SK-N-SH (cell line): ENCODE results near the gene VDR.

Experiments
- EP300 ChIP-seq, 2 experiments: IDR thresholded peaks; 2 replicates each; pipeline versions ENCODE4 v1.4.0 to v1.6.1; 2012; ENCODE audit warnings: borderline replicate concordance in 1 of 2, low read depth in 1 of 2, low read length in 1 of 2
- GATA2 ChIP-seq: sonication (generic); formaldehyde crosslinking; IDR thresholded peaks from 2 replicates; pipeline ENCODE4 v1.5.0; 2020; ENCODE audit warnings: mild to moderate bottlenecking, missing genetic modification reagents
- POLR2AphosphoS5 ChIP-seq: IDR thresholded peaks from 2 replicates; pipeline ENCODE4 v1.6.1; 2012; ENCODE audit warnings: low read depth, low read length
- RCOR1 ChIP-seq: fragments of 150-350 bp; IDR thresholded peaks from 2 replicates; pipeline ENCODE4 v1.6.1; 2017; ENCODE audit warnings: antibody characterized with exemption, low read length
- YY1 ChIP-seq: IDR thresholded peaks from 2 replicates; pipeline ENCODE4 v1.4.0; 2012; ENCODE audit warnings: low read depth, mild to moderate bottlenecking
- TF ChIP-seq, protein P1 (sequence below): IDR thresholded peaks from 2 replicates; pipeline ENCODE4 v1.6.1; 2012; ENCODE audit warnings: mild to moderate bottlenecking, low read depth, low read length, moderate library complexity
- TF ChIP-seq, protein P2 (sequence below): fragments of 200-600 bp; sonication (generic); IDR thresholded peaks from 2 replicates; pipeline ENCODE4 v1.6.1; 2017; ENCODE audit warnings: antibody characterized with exemption, mild to moderate bottlenecking, moderate library complexity
- TF ChIP-seq, protein P3 (sequence below): IDR thresholded peaks from 2 replicates; pipeline ENCODE4 v1.4.0; 2012; ENCODE audit warnings: low read depth
- TF ChIP-seq, protein P4 (sequence below): IDR thresholded peaks from 2 replicates; pipeline ENCODE4 v1.4.0; 2012; ENCODE audit warnings: low read depth, borderline replicate concordance

DNA sequence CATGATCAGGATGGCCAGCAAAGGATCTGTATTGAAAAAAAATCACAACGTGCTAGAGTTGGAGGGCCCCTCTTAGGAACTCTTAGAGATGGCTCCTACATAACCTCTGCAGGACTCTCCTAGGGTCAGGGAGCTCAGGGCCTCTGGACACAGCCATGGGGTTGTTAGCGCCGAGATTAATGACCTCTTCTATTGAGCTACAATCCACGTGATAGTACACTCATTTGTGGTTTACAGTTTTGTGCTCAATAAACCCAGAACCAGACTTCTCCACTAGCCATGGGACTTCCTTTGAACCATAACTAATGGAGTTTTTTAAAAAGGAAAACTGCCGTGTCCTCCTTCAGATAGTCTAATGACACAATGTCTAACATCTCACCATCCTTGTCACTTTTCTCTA lies 55.5 kb downstream of the VDR start:
- TF ChIP-seq POLR2AphosphoS5 (no peak), RCOR1 (no peak), GATA2 (CRISPR knock-in tag) (no peak), YY1 (no peak), EP300 (IDR thresholded peaks at IDR 0.05; ENCODE audit: borderline replicate concordance in 1 of 2, low read depth in 1 of 2, low read length in 1 of 2) (no peak)
- TF ChIP-seq, protein P1, sequence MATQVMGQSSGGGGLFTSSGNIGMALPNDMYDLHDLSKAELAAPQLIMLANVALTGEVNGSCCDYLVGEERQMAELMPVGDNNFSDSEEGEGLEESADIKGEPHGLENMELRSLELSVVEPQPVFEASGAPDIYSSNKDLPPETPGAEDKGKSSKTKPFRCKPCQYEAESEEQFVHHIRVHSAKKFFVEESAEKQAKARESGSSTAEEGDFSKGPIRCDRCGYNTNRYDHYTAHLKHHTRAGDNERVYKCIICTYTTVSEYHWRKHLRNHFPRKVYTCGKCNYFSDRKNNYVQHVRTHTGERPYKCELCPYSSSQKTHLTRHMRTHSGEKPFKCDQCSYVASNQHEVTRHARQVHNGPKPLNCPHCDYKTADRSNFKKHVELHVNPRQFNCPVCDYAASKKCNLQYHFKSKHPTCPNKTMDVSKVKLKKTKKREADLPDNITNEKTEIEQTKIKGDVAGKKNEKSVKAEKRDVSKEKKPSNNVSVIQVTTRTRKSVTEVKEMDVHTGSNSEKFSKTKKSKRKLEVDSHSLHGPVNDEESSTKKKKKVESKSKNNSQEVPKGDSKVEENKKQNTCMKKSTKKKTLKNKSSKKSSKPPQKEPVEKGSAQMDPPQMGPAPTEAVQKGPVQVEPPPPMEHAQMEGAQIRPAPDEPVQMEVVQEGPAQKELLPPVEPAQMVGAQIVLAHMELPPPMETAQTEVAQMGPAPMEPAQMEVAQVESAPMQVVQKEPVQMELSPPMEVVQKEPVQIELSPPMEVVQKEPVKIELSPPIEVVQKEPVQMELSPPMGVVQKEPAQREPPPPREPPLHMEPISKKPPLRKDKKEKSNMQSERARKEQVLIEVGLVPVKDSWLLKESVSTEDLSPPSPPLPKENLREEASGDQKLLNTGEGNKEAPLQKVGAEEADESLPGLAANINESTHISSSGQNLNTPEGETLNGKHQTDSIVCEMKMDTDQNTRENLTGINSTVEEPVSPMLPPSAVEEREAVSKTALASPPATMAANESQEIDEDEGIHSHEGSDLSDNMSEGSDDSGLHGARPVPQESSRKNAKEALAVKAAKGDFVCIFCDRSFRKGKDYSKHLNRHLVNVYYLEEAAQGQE, result no peak
- TF ChIP-seq, protein P2, sequence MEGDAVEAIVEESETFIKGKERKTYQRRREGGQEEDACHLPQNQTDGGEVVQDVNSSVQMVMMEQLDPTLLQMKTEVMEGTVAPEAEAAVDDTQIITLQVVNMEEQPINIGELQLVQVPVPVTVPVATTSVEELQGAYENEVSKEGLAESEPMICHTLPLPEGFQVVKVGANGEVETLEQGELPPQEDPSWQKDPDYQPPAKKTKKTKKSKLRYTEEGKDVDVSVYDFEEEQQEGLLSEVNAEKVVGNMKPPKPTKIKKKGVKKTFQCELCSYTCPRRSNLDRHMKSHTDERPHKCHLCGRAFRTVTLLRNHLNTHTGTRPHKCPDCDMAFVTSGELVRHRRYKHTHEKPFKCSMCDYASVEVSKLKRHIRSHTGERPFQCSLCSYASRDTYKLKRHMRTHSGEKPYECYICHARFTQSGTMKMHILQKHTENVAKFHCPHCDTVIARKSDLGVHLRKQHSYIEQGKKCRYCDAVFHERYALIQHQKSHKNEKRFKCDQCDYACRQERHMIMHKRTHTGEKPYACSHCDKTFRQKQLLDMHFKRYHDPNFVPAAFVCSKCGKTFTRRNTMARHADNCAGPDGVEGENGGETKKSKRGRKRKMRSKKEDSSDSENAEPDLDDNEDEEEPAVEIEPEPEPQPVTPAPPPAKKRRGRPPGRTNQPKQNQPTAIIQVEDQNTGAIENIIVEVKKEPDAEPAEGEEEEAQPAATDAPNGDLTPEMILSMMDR, result no peak
- TF ChIP-seq, protein P3, sequence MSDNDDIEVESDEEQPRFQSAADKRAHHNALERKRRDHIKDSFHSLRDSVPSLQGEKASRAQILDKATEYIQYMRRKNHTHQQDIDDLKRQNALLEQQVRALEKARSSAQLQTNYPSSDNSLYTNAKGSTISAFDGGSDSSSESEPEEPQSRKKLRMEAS, result no peak
- TF ChIP-seq, protein P4, sequence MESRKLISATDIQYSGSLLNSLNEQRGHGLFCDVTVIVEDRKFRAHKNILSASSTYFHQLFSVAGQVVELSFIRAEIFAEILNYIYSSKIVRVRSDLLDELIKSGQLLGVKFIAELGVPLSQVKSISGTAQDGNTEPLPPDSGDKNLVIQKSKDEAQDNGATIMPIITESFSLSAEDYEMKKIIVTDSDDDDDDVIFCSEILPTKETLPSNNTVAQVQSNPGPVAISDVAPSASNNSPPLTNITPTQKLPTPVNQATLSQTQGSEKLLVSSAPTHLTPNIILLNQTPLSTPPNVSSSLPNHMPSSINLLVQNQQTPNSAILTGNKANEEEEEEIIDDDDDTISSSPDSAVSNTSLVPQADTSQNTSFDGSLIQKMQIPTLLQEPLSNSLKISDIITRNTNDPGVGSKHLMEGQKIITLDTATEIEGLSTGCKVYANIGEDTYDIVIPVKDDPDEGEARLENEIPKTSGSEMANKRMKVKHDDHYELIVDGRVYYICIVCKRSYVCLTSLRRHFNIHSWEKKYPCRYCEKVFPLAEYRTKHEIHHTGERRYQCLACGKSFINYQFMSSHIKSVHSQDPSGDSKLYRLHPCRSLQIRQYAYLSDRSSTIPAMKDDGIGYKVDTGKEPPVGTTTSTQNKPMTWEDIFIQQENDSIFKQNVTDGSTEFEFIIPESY, result no peak
